Measurements from ENCODE around the gene SMPD4.
A peak's percentile ranks its signal among the peaks of the same experiment; 100 is the strongest.
"Not testable (repeated sequence)": the region's sequence is repeated elsewhere in the genome, so short reads cannot be mapped to it uniquely, and the experiment has no call there.

The SMPD4 gene

DNA sequence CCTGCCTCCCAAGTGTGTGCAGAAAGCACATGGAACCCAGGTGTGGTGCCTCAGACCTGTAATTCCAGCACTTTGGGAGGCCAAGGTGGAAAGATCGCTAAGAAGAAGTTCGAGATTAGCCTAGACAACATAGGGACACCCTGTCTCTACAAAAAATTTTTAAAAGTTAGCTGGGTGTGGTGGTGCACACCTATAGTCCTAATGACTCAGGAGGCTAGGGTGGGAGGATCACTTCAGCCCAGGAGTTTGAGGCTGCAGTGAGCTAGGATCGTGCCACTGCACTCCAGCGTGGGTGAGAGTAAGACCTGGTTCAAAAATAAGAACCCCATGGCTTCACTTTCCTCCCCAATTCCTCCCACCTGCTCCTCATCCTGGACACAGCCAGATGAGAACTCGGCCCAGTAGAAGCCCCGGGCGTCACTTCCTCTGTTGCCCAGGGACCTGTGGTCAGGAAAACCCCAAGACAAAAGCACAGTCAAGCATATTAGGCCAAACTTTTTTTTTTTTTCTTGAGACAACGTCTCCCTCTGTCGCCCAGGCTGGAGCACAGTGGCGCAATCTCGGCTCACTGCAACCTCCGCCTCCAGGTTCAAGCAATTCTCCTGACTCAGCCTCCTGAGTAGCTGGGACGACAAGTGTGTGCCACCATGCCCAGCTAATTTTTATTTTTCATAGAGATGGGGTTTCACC, 23.4 kb downstream of the SMPD4 start:
- not testable (repeated sequence) for DNase-seq (ENCODE audit: low spot score)

DNA sequence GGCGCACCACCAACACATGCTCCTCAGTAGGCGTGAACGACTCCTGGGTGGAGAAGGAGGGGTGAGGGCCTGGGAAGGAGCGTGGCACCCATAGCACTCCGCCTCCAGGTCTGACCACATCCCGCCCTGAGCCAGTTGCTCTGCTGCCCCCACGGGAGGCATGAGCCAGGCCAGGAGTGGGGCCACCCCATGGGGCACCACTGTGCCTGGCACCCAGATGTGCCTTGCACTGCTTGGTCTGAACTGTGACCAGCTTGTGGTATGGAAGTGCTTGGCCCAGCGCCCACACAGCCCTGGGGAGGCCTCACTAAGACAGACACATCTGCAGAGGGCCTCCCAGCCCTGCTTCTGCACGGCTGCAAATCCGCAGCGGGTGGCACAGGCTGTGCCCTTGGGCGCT, 24.0 kb downstream of the SMPD4 start:
- DNase-seq (ENCODE audit: low spot score) = not testable (repeated sequence)

DNA sequence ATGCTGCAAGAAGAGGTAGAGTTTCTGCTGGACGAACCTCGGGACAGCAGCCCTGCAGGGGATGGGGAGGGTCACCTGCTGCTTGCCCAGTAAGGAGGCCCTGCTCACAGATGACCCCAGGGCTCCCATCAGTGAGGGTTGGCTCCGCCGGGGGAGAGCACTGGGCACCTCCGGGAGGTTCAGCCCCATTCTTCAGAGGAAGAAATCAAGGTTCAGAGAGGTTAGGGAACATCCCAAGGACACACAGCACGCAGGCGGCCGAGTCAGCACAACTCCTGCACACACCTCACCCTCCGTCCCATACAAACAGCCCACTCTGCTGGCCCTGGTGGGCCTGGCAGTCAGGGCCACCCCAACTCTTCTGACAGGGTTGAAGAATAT, 24.8 kb downstream of the SMPD4 start:
- no peak for DNase-seq (ENCODE audit: low spot score)

DNA sequence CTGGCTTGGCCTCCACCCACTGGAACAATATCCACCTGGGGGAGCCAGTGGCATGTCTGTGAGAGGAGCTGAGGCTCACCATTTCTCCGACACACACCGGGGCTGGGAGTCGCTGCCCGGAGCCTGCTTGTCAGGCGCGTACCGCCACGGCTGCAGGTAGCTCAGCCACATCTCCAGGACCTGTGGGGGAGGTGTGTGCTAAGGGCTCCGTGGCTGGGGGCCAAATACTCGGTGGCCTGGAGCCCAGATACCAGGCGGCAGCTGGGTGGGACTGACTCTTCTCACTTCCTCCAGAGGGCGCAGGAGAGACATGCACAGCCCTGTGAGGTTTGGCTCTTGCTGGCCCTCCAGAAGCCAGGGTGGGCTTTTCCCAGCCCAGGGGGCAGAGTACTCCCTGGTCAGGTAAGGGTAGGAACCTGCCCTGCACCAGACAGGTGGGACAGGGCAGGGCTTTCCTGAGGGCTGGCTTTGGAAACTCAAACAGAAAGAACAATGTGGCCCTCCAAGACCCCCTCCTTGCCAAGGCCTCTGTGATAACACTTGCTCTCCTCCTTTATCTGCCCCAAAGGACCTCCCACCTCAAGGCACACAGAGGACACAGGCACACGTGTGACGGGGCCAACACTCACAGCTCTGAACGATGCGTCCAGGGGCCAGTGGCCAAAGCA, 25.3 kb downstream of the SMPD4 start:
- peak; percentile 8 for DNase-seq (ENCODE audit: low spot score)

DNA sequence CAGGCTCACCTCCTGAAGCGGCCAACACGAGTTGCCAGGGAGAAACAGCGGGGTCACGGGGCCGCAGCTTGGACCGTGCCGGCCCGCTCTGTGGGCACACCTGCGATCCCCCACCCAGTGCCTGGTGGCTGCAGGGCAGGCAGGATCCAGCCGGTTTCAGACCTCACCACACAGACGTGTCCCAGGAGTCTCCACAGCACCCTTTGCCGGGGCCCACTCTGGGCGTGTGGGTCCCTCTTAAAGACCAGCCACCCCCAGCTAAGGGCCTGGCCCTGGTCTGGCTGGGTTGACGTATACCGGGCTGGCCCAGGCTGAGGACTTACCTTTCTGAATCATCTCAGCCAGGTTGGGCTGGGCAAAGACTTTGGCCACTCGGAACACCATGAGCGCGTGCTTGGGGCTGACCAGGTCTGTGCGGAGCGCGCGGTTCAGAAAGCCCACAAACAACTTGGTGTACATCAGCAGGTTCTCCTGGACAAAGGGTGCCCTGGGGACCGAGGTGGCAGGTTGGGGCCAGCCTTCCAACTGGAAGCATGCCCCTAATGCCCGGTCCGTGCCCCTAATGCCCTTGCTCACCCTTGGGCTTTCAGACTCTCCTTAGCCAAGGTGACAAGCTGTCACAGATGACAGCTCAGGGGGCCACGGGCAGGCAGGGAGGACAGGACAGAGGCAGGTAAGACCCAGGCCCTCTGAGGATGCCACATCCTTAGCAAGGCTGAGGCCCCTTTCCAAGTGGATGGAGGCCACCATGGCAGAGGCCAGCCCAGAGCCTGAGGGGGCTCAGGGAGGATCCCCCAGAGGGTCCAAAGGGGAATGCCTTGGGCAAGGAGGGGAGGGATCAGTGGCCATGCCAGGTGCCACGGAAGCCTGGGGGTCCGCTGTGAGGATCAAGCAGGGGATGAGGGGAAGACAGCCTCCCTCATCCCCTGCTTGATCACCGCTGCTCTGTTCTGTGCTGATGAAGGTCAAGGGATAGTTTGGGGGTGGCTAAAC, 26.3 kb downstream of the SMPD4 start:
- DNase-seq (ENCODE audit: low spot score) = no peak

DNA sequence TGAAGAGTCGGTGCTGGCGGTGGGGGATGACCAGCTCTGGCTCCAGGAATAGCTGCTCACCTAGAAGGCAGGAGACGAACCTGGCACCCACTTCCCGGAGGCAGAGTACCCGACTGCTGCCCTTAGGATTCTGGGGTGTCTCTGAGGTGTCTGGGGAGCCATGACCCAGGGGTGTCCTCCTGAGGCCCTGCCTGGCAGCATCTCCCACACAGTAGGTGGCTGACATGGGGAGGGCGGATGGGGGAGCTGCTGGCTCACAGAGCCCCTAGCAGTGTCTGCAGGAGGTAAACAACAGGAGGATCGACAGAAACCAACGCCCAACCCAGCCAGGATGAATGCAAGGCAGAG, 27.0 kb downstream of the SMPD4 start:
- not testable (repeated sequence) for DNase-seq (ENCODE audit: low spot score)

DNA sequence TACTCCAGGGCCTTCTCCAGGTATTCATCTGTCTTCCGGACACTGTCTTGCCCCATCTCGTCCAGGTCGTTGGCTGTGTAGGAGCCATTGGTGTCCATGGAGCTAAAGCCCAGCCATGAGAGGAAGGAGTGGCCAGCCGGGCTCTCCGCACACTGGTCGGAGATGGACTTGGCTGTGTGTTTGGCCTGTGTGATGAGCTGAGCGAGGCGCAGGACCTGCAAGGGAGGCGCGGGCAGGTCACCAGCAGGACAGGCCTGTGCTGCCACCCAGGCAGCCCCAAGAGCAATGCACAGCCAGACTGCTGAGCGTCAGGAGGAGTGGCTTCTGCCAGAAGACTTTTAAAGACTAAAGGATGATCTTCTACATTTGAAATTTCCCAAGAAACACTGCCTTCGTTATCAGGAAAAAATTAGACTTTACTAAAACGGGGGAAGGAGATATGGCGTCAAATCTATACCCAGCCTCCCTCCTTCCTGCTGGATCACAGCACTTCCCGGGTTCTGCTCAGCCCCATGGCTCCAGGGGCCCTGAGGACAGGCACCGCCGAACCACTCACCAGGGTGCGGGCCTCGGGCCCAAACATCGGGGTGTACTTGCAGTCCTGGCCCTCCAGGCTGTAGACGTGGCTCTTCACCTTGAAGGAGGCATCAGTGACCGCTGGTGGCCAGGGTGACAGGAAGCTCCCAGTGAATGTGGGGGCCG, 27.5 kb downstream of the SMPD4 start:
- DNase-seq (ENCODE audit: low spot score) = not testable (repeated sequence)

DNA sequence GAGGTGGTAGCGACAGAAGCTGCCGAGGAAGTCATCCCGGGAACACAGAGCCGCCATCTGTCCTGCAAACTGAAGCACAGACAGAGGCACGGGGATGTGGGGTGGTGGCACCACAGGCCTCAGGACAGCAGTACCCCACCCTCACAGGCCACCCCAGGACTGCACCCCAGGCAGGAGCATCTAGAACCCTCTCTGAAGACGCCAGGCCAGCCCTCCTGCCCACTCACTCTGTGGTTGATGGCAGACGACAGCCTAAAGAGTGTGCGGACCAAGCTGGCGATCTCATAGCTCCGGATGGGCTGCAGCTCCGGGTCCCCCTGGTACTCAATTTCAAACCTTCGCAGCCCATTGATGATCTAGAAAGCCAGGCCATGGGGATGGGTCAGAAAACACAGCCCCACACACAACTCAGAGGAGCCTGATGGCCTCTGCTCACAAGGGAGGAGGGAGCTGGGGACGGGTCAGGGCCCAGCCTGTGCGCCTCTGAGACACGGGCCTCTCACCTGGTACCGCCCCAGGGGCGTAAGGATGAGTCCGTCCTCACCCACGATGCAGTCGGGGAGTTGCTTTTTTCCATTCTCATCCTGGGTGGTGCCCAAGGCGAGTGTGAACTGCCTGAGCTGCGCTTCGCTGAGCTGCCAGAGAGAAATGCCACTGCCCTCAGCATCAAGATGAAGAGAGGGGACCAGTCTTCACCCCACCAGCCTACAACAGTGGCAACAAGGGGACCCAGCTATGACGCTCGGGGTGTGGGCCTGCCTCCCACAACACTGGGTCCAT, 28.4 kb downstream of the SMPD4 start:
- DNase-seq (ENCODE audit: low spot score) = no peak

DNA sequence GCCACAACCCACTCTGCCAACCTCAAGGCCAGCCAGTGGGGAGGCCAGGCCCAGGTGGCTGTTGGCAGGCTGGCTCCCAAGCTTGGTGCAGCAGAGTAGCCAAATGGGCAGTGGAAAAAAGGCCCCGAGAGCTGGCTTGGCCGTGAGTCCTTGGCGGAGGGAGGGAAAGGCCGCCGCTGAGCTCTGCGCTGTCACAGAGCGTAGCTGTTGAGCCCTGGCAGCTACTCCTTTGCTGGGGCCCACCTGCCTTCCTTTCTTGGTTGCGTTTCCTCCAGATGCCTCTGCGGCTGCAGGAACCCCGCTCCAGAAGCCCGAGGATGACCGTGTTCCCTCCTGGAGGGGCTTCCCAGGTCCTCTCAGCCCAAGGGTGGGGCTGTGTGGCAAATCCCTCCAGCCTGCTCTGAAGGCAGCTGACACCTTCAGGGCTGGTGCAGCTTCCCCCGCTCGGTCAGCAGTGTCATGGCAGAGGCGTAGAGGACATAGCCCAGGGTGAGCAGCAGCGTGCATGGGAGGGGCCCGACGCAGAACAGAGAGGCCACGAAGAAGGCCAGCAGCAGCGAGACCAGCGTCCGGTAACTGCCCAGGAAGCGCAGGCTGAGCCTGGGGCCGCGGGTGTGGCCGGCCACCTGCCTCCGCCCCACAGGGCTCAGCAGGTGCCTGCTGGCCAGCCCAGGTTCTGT, 29.1 kb downstream of the SMPD4 start:
- DNase-seq (ENCODE audit: low spot score) = not testable (repeated sequence)

DNA sequence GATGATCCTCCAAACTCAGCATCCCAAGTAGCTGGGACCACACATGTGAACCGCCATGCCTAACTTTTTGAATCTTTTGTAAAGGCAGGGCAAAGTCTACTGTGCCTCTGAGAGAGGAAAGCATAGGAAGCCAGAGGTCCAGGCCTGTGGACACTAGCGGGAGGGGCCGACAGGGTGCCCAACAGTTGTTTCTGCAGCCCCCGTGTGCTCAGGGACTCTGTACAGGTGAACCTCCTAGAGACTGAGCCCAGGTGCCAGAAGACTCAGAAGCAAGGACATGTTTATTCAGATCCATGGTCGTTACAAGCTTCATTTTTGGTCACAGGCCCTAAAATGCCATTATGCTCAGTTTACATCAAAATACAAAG, 30.3 kb downstream of the SMPD4 start:
- not testable (repeated sequence) for DNase-seq (ENCODE audit: low spot score)

DNA sequence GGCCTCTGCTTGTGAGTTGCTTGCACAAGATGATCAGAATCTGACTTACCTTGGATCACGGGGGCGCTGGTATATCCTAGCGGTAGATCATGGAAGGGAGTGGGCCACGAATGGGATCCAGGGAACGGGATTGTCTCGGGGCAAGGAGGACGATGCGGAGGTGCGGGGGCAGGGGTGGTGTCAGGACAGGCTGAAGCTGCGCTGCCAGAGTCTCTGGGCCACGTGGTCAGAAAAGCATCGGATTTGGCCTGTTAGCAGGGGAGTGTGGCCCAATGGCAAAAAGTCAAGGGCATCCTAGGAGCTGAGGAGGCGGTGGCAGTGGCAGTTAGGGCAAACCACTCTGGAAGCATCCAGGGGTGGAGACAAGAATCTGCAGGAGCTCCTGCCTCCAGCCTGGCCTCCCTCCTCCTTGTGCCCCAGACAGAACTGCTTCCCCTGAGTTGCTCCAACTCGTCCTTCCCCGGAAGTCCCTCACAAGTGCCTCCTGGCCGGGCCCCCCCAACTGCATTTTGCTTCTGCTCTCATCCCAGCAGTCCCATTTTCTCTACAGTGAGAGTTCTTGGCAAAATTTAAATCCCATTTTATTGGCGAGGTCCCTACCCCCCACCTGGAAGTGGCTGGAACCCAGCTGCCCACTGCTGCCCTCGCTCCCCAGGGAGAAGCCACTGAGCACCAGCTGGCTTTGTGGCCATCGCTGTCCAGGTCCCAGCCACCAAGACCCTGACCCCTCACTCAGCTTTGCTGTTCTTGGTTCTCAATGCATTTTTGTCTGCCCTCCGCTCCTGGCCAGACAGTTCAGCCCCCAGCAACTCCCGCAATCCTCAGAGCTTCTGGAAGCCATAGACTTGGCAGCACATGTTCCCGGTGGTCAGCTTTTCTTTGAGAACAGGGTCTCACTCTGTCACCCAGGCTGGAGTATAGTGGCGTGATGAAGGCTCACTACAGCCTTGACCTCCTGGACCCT, 30.9 kb downstream of the SMPD4 start:
- no peak for DNase-seq (ENCODE audit: low spot score)

DNA sequence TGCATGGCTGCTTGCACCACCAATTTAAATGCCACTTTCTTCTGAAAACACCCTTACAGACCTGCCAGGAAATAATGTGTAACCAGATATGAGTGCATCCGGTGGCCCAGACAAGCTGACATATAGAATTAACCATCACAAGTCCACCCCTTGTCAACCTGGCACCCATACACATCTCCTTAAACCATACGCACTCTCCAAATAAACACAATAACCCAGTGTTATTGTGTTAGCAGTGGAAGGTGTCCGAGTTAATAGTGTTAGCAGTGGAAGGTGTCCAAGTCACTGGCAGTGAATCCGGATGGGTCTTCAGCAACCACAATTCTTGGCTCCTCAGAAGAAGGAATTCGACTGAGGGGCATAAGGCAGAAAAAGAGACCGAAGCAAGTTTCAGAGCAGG, 32.9 kb downstream of the SMPD4 start:
- DNase-seq (ENCODE audit: low spot score) = not testable (repeated sequence)

DNA sequence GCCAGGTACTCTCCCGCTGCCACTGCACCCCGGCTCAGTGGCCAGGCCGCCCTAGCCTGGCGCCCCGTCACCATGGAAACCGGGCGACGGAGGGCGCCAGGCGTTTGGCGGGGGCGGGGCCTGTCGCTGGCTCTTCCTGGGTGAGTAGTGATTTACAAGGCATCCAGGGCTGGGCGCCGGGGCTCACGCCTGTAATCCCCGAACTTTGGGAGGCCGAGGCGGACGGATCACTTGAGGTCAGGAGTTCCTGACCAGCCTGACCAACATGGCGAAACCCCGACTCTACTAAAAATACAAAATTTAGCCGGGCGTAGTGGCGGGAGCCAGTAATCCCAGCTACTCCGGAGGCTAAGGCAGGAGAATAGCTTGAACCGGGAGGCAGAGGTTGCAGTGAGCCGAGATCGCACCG, 36.4 kb downstream of the SMPD4 start, which contains the start of gene CCDC74B:
CCDC74B (minus strand) TSS at position 107 of the 409 bp plus-strand sequence. CDS start 116 bp downstream, outside the sequence.
- DNase-seq (ENCODE audit: low spot score) = peak; percentile 22

DNA sequence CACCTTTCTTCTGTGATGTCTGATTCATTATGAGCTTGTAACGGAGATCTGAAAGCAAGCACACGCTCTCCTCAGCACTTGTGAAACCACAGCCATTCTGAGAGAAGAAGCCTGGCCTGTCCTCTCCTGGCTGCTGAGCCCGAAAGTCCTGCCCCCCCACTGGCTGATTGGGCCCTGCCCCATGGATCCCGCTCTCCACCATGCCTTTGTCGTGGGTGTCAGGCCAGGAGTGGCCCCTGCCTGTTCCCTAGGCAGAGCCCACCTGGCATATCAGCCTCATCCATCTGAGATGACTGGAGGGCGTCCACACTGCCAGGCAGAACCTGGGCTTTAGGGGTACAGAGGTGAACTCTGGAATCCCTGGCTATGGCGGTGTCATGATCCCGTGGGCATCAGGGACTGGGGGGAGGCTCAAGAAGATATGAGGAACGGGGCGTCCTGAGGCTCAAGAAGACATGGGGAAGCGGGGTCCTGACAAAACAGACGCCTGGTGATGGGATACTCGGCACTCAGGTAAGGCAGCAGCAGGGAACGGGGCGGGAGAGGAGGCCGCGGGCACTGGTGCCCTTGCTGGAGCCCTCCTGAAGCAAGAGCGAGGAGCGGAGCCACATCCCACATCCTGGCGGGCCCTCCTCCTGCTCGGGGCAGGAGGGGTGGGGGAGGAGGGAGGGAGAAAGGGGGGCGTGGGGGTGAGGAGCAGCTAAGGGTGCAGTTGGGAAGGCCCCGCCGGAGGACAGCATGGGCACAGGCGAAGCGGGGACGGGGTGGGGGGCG, 37.9 kb downstream of the SMPD4 start:
- not testable (repeated sequence) for DNase-seq (ENCODE audit: low spot score)

DNA sequence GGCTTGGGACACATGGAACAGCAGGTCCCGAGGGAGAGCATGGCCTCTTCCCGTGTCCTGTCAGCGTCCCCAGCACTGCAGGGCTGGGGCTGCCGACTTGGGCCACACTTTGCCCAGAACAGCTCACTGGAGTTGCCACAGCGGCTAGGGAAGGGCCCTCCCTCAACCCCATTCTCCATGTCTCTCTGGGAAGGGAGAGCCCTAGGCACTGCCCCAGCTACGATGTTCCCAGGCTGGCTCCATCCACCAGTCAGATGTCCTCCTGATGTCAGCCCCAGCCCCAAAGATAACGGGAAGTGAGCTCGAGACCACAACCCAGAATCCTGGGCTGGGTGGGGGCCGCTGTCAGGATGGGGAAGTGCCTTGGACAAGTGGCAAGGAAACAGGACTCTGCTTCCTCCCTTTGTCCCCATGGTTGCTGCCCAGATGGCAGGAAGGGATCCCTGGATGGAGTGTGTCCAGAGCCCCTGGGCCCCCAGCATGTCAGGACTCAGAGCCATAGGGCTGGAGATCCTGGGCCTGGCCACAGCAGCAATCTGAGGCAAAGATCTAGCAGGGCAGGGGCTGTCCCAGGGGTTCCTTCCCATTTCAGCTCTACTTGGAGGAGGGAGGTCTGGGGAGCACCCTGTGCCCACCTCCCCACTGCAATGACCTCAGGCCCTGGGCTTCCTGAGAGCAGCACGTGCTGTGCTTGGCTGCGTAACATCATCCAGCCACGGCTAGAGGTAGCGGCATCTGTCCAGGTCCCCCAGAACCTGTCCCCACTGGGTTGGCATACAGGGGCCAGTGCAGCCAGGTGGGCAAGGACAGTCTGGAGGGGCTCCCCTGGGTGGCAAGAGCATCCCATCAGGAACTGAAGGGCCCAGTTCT, 38.8 kb downstream of the SMPD4 start:
- DNase-seq (ENCODE audit: low spot score) = not testable (repeated sequence)

DNA sequence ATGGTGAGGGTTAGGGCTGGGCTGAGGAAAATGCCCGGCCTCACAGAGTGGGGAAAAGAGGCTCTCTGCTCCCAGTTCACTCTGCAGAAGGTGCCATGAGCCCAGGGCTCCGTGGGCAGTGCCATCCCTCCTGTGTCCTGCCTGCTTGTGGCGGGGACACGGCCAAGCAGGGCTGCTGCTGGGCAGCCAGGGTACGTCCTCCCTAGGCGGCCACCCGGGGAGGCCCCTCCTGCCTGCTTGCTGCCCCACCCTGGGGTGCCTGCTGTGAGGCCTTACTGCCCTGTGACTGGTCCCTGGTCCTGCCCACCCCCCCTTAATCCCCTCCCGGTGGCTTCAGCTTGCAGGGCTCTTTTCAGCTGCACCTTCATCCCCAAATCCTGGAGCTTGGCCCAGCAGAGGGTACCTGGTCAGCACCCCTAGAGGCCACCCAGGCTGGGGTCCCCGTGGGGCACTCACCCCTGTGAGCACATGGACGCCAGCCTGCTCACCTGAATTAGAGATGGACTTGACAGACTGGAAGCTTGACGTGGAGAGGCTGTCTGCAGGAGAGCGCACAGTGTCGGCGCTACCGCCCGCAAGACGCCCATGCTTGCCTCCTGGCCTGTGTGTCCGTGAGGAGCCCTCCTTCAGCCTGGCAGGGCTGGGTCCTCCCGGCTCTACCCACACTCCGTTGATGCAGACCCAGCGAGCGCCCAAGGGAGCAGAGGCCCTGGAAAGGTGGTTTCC, 39.6 kb downstream of the SMPD4 start:
- not testable (repeated sequence) for DNase-seq (ENCODE audit: low spot score)

DNA sequence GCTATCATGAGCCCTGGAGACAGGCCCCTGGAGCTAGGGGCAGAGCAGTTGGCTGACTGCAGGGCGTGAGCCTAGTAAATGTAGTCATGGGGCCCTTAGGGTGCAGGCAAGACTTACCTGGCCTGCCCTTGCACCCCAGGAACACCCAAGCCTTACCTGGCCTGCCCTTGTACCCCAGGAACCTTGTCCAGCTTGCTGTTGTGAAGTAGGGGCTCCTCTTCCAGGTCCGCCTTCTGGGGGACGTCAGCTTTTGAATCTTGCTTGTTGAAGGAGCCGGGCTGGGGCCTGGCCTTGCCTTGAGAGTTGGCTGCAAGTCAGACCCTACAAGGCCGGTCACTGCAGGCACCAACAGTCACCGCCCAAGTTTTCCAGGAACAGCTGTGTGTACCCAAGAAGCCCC, 40.4 kb downstream of the SMPD4 start:
- DNase-seq (ENCODE audit: low spot score) = not testable (repeated sequence)
